Umbilical cord (tissue), 2 donors: ENCODE measurements around the gene GYS2. TPM values are rescaled to one million over a fixed set of nuclear protein-coding genes. Genes with fewer than 3 reads are reported as not detected.
"Not testable (repeated sequence)": the region's sequence is repeated elsewhere in the genome, so short reads cannot be mapped to it uniquely, and the experiment has no call there.

ENCODE experiments used
- DNase-seq: peaks from one replicate; pipeline ENCODE4 v3.0.0-alpha.2; 2015; ENCODE audit warnings: low spot score
- total RNA-seq: library from RNA; depleted of rRNA; stranded (reverse); fragments of >200 nt; gene quantifications from one replicate; pipeline ENCODE4 v1.2.3, GENCODE V29; 2014; ENCODE audit warnings: low replicate concordance; ENCODE audit not compliant: insufficient read depth

GYS2 gene
- total RNA-seq = 0.48 TPM

DNA sequence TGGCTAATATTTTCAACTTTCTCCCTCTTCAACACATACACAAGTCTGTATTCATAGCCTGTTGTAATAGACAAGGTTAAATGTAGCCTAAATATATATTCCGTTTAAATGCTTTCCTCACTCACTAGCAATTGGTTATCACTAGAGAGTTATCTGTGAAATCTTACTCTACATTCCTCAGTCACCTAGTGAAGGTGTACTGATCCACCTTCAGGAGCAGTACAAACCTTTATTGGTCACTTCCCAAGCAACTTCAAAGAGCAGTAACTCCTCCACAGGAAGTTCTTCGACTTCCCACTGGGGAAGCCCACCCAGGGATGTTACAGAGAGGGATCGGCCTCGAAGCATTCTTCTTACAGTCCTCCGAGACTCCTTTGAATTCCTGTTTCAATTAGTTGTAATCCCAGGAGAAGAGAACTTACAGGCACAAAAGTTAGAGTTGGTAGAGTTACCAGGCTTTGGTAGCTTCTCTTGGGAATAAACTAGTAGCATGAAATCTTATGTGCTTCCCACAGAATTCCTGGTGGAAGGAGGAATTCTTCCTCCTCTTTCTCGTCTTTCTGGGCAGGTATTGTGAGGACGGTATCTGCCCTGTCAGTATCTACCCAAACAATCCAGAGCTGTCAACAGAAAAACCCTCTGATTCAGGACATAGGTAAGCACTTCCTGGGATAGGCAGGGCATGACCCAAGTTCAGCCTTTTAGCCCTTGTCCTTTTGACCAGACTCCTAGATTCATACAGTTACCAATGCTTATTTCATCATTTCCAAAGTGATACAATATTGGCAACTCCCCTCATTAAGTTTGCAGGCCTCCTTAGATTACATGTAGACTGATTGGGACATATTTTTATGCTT is at the start of gene GYS2:
GYS2 (minus strand) TSS at position 603 of the 857 bp plus-strand sequence; CDS start at position 348, 255 bp downstream.
- no peak for DNase-seq

DNA sequence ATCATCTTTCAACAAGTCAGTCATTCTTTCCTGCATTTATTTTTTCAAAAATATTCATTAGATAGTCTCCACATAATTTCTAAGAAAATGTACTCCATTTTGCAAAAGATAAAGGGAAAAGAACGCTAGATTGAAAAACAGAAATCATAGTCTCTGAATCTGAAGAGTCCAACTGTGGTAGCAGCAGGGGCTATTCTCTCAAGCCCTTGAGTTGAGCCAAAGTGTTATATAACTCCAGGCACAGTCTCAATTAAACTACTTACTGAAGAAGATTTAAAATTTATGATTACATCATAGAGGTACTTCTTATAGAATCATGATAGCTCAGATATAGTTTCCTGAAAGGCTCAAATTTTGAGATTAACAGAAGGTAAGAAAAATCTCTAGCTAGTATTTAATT is 47.2 kb upstream of the GYS2 start:
- DNase-seq = no peak

GRCh38 chr12:21650997-21651396 is 46.4 kb upstream of the GYS2 start:
- DNase-seq = no peak

DNA sequence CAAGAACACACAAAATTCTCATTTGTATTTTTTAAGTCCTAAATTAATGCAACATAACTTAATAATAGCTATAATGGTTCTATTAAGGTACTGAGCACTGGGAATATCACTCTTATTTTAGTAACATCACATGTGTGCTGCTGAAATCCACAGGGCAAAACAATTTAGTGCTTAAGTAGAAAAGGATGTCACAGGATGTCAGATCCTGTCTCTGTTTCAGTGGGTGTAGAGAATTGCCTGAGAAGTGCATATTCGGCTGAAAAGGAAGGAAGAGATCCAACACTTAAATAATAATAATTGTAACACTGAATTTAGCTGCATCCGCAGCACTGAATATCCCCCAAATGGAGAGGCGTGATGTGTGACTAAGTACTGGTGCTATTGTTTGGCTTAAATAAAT is 44.4 kb upstream of the GYS2 start:
- no peak for DNase-seq

- DNase-seq = no peak
Measured at GRCh38 chr12:21648378-21648777, 43.7 kb upstream of the GYS2 start.

DNA sequence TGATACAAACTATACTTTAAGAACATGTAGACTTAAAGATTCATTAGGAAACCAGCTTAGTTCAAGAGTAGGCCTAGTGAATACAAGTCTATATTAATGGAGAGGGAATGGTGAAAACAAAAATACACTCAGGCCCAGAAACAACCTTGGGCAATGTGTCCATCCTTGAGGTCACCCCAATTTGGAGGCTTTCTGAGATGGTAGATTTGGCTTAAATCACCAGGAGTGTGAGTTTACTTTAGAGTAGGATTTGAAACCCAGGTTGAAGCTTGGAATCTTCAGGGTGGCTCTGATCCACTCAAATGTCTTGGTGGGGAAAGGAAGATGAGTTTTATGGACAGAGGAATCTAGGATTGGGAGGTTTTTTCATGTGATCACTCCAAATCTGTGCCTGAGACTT is 42.5 kb upstream of the GYS2 start:
- DNase-seq = no peak

DNA sequence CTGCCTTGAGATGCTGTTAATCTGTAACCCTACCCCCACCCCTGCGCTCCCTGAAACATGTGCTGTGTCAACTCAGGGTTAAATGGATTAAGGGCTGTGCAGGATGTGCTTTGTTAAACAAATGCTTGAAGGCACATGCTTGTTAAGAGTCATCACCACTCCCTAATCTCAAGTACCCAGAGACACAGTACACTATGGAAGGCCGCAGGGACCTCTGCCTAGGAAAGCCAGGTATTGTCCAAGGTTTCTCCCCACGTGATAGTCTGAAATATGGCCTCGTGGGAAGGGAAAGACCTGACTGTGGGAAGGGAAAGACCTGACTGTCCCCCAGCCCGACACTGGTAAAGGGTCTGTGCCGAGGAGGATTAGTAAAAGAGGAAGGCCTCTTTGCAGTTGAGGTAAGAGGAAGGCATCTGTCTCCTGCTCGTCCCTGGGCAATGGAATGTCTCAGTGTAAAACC is 40.4 kb upstream of the GYS2 start:
- DNase-seq = not testable (repeated sequence)

GRCh38 chr12:21644516-21644915 is 39.9 kb upstream of the GYS2 start:
- no peak for DNase-seq

GRCh38 chr12:21643758-21644157 is 39.1 kb upstream of the GYS2 start:
- no peak for DNase-seq

DNA sequence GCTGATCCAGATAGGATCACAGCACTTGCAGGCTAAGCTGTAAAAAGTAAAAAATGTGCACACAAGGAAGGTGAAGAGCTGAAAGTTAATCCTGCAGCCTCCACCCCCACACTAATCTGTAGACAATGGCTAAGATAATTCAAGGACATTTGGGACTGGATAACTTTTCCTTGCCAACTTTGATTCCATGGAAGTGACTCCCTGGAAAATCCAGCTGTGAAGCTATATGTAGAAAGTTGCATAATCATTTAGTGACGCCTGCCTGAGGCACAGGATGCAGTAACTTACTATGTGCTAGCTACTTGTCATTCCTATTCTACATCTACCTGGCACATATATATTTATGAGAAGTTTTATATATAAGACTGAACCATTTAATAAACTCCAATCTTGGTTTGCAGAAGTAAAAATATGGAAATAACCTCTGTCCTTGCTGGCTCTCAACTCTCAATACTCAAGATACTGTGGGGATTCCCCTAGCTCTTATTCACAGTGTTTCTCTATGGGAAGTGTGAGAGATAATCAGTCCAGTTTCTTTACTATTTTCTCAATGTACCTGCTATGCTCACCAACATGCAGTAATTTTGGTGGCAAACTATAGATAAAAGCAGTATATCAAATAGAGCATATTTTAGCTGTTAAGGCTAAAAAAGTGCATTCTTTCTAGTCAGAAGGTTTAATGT is 38.2 kb upstream of the GYS2 start:
- no peak for DNase-seq

DNA sequence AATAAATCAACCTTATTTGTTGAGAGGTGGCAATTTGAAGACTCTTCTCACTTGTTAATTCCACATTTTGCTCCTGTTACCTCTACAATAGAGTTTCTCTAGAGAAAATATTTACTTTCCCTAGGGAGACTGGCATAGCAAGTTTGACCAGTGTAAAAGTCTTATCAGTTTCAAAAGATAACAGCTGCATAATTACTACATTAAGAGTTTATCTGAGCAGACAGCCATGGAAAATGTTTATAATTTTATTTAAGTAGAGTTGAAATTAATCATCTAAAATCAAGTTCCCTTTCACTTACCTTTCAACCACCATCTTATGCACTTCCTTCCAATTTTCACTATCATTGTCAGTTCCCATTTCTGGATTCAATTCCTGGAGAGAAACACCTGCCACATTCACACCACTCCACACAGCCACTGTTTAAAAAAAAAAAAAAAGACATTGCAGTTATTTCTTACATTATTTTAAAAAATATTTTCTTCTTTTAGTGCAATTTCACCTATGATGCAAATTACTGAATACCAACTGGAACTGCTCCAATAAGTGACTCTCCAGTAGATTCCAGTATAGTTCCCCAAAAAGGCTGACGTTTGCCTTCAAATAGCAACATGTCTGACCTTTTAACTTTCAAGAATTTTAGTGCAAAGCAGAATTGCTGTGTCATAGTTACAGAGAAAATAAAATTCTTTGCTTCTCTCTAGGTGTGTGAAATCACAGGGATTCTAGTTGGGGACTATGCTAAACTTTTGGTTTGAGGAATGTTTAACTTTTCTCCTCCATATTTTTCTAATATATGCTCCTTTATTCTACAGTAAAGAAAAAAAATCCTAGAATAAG is 33.6 kb upstream of the GYS2 start:
- DNase-seq = no peak

DNA sequence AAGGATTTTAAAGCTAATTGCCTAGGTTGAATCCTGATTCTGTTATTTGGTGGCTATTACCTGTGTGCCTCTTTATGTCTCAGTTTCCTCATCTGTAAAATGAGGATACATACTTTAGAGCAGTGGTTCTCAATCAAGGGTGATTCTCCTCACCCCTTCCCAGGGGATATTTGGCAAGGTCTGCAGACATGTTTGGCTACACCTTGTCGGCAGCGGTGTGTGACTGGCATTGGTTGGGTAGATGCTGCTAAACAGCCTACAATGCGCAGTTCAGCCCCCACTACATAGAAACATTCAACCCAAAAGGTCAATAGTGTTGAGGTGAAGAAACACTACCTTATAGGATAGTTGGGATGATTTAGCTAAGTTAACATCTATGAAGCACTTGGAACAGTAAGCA is 29.6 kb upstream of the GYS2 start:
- no peak for DNase-seq

DNA sequence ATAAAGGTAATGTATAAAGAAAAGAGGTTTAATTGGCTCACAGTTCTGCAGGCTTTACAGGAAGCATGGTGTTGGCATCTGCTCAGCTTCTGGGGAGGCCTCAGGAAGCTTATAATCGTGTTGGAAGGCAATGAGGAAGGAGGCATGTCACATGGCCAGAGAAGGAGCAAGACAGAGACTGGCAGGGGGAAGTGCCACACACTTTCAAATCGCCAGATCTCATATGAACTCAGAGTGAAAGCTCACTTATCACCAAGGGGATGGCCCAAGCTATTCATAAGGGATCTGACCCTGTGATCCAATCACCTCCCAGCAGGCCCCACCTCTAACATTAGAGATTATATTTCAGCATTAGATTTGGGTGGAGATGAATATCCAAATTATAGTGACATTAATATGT is 26.7 kb upstream of the GYS2 start:
- DNase-seq = no peak

- DNase-seq = no peak
Measured at GRCh38 chr12:21627924-21628323, 23.3 kb upstream of the GYS2 start.

GRCh38 chr12:21618566-21618965 is 13.9 kb upstream of the GYS2 start:
- no peak for DNase-seq

- no peak for DNase-seq
Measured at GRCh38 chr12:21617030-21617429, 12.4 kb upstream of the GYS2 start.

GRCh38 chr12:21615431-21615830 is 10.8 kb upstream of the GYS2 start:
- DNase-seq = no peak

- no peak for DNase-seq
Measured at GRCh38 chr12:21614506-21614905, 9.9 kb upstream of the GYS2 start.

DNA sequence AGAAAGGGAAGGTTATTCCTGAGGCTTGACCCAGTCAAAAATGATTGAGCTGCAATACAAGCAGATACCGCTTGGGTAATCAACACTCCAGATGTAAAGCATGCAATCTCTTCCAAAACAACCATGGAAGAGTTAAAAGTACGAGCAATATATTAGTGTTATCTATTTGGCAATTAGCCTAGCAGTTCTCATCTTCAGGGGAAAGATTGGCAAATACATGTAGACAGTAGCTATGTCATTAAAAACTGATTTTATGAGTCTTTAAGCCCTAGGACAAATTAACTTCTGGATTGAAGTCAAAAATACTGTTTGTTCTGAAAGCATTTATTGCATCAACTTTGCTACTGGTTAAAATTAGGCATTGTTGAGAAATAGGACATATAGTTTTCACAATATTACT is 9.3 kb upstream of the GYS2 start:
- DNase-seq = no peak

DNA sequence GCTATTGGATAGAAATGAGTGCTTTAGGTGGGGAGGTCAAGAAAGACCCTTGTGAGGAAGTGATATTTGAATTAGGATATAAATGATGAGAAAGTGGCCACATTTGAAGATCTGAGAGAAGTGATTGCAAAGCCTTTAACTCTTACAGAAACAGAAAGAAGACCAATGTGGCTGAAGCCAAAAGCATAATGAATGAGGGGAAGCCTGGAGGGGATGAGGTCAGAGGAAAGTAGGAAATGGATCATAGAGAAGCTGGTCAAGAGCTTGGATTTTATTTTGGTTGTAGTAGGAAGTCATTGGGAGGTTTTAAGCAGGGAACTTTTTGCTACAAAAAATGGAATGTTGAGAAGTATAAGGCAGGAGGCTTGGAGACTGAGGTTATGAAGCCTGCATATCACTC is 3.5 kb upstream of the GYS2 start:
- DNase-seq = no peak

- DNase-seq = peak; percentile 36
Measured at GRCh38 chr12:21607701-21608100, 3.1 kb upstream of the GYS2 start.

GRCh38 chr12:21606175-21606574 is 1.5 kb upstream of the GYS2 start:
- no peak for DNase-seq
